DND-41 (cell line): Measurements from ENCODE around the gene GNPTG.

ENCODE experiments used
- ATAC-seq: fragments of 200-7000 bp; cut with Tn5 transposase; 3 replicates; pipeline ENCODE4 v1.9.1; 2021; ENCODE audit warnings: low read depth; ENCODE audit not compliant: insufficient read depth
- DNase-seq: peaks from one replicate; pipeline ENCODE4 v3.0.0-alpha.2; 2020
- H2AFZ ChIP-seq: 2 replicates; pipeline ENCODE4 v1.6.0; 2012; ENCODE audit warnings: low read depth, low read length
- H3K27ac ChIP-seq: 2 replicates; pipeline ENCODE4 v1.5.1; 2012; ENCODE audit warnings: low read length, inconsistent platforms
- H3K27me3 ChIP-seq: fragments of 200-600 bp; sonication (generic); 2 replicates; pipeline ENCODE4 v1.6.0; 2012; ENCODE audit warnings: low read length, mild to moderate bottlenecking, inconsistent platforms; ENCODE audit not compliant: insufficient read depth, poor library complexity
- H3K36me3 ChIP-seq: 2 replicates; pipeline ENCODE4 v1.5.1; 2012; ENCODE audit warnings: low read length, inconsistent platforms; ENCODE audit not compliant: insufficient read depth
- H3K4me1 ChIP-seq: 2 replicates; pipeline ENCODE4 v1.5.1; 2012; ENCODE audit warnings: mild to moderate bottlenecking, low read length; ENCODE audit not compliant: insufficient read depth
- H3K4me2 ChIP-seq: 2 replicates; pipeline ENCODE4 v1.6.0; 2012; ENCODE audit warnings: mild to moderate bottlenecking, moderate library complexity, low read length, inconsistent platforms; ENCODE audit not compliant: insufficient read depth
- H3K4me3 ChIP-seq, 2 experiments: fragments of 200-600 bp in 1 of 2; shearing (Covaris generic) in 1 of 2; 2 replicates each; pipeline ENCODE4 v1.5.1; 2012 to 2016; ENCODE audit warnings: inconsistent platforms in 2 of 2, low read length in 2 of 2, mild to moderate bottlenecking in 2 of 2, low read depth in 1 of 2, moderate library complexity in 1 of 2
- H3K79me2 ChIP-seq: 2 replicates; pipeline ENCODE4 v1.6.0; 2012; ENCODE audit warnings: low read length, inconsistent platforms; ENCODE audit not compliant: insufficient read depth
- H3K9ac ChIP-seq: 2 replicates; pipeline ENCODE4 v1.6.0; 2012; ENCODE audit warnings: low read depth, mild to moderate bottlenecking, inconsistent platforms, low read length, moderate library complexity
- H3K9me3 ChIP-seq: 2 replicates; pipeline ENCODE4 v1.5.1; 2012; ENCODE audit warnings: low read length, moderate library complexity, mild to moderate bottlenecking, inconsistent platforms; ENCODE audit not compliant: insufficient read depth, severe bottlenecking
- H4K20me1 ChIP-seq: 2 replicates; pipeline ENCODE4 v1.6.0; 2012; ENCODE audit warnings: low read length; ENCODE audit not compliant: insufficient read depth
- EZH2 ChIP-seq: IDR thresholded peaks from 3 replicates; pipeline ENCODE4 v1.6.1; 2012; ENCODE audit warnings: borderline replicate concordance, low read depth, mild to moderate bottlenecking, moderate library complexity, low read length, inconsistent platforms; ENCODE audit not compliant: severe bottlenecking
- TF ChIP-seq, protein P1 (sequence below): IDR thresholded peaks from 2 replicates; pipeline ENCODE4 v1.5.1; 2012; ENCODE audit warnings: borderline replicate concordance, low read length, moderate library complexity, mild to moderate bottlenecking; ENCODE audit not compliant: poor library complexity, severe bottlenecking; ENCODE audit errors: extremely low read depth

The GNPTG gene

DNA sequence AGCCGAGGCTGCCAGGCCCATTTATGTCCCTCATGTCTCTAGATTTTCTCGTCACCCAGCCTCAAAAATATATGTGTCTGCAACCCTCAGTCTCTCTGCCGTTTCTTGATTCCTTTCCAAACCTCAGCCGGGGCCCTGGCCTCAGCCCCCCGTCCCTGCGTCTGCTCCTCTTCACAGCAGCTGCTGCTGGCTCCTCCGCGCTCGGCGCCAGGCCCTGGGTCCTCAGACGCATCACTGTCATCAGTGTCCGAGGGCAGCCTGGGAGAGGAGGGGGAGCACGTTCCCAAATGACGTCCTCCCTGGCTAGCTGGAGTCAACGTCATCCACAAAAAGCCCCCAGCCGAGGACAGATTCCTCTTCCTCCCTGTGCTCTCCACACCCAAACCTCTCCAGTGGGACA is 2.4 kb upstream of the GNPTG start:
- peaks cover 27% of the 10 kb centered on the region for H4K20me1 ChIP-seq
- no peaks in the 10 kb centered on the region for H3K9me3 ChIP-seq
- ATAC-seq (no peak), DNase-seq (no peak)
- H3K4me3 ChIP-seq = no peak overlapping the region
- no peaks in the 10 kb centered on the region for H3K27me3 ChIP-seq
- no peak overlapping the region for H3K9ac ChIP-seq
- H3K79me2 ChIP-seq = peaks cover 48% of the 10 kb centered on the region
- peaks cover 49% of the 10 kb centered on the region for H3K4me1 ChIP-seq
- peaks cover 35% of the 10 kb centered on the region for H3K36me3 ChIP-seq
- TF ChIP-seq, protein P1, sequence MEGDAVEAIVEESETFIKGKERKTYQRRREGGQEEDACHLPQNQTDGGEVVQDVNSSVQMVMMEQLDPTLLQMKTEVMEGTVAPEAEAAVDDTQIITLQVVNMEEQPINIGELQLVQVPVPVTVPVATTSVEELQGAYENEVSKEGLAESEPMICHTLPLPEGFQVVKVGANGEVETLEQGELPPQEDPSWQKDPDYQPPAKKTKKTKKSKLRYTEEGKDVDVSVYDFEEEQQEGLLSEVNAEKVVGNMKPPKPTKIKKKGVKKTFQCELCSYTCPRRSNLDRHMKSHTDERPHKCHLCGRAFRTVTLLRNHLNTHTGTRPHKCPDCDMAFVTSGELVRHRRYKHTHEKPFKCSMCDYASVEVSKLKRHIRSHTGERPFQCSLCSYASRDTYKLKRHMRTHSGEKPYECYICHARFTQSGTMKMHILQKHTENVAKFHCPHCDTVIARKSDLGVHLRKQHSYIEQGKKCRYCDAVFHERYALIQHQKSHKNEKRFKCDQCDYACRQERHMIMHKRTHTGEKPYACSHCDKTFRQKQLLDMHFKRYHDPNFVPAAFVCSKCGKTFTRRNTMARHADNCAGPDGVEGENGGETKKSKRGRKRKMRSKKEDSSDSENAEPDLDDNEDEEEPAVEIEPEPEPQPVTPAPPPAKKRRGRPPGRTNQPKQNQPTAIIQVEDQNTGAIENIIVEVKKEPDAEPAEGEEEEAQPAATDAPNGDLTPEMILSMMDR = no peak
- TF ChIP-seq EZH2 = no peak
- no peak overlapping the region for H3K27ac ChIP-seq
- 0 out of 2 replicates have a peak overlapping the region, but pooled peaks have one; percentile 4 for H3K4me2 ChIP-seq
- H2AFZ ChIP-seq = no peak overlapping the region

DNA sequence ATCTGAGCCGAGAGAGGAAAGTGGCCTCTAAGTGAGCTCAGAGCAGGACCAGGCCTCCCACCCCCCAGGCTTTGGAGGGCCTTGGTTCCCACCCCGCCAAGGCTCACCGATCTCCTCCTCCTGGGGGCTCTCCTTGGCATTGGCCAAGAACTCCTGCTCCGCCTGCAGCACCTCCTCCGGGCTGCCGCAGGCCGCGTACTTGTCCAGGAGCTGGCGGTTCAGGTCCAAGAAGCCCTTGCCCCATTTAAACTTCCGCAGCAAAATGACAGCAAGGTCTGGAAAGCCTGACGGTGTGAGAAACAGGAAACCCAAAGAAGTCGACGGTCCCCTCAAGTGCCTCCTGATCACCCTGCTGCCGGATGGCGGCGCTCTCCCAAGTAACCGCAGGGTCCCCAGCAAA is 1.8 kb upstream of the GNPTG start:
- no peak overlapping the region for H2AFZ ChIP-seq
- peaks cover 43% of the 10 kb centered on the region for H3K4me1 ChIP-seq
- H3K9me3 ChIP-seq = no peaks in the 10 kb centered on the region
- H3K4me2 ChIP-seq = peak overlapping the region; percentile 100
- peak overlapping the region in 1 of 2 experiments; percentile 96; a peak in 2 of 4 replicates for H3K4me3 ChIP-seq
- H3K79me2 ChIP-seq = peaks cover 54% of the 10 kb centered on the region
- TF ChIP-seq, protein P1 = no peak
- no peak for TF ChIP-seq EZH2
- H3K36me3 ChIP-seq = peaks cover 35% of the 10 kb centered on the region
- peaks cover 32% of the 10 kb centered on the region for H4K20me1 ChIP-seq
- no peak overlapping the region for H3K27ac ChIP-seq
- H3K9ac ChIP-seq = peak overlapping the region; percentile 95; the same call in 1 of the 2 replicates
- no peak for DNase-seq
- ATAC-seq = no peak
- no peaks in the 10 kb centered on the region for H3K27me3 ChIP-seq

DNA sequence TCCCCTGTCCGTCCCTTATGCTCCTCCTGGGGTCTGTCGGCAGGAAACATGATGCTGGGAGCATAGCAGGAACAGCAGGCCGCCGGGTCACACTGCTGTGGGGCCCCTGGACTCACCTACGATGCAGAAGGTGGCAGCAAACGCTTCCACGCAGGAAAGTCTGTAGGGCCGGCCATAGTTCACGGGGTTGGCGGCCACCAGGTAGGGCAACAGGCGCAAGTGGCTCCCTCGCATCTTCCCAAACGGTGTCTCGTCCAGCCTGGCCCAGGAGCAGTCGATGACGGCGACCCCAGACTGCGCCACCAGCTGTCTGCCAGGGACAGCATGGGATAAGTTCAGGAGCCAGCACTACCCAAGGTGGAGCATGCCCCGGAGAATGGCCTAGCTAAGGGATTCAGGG is 1.0 kb upstream of the GNPTG start:
- H3K4me1 ChIP-seq = peaks cover 46% of the 10 kb centered on the region
- H2AFZ ChIP-seq = no peak overlapping the region
- peak overlapping the region; percentile 95 for H3K9ac ChIP-seq
- DNase-seq (no peak), ATAC-seq (no peak)
- peaks cover 35% of the 10 kb centered on the region for H3K36me3 ChIP-seq
- no peaks in the 10 kb centered on the region for H3K9me3 ChIP-seq
- peaks cover 62% of the 10 kb centered on the region for H3K79me2 ChIP-seq
- no peak for TF ChIP-seq EZH2
- TF ChIP-seq, protein P1 = no peak
- H3K27ac ChIP-seq = peak overlapping the region; percentile 78
- no peaks in the 10 kb centered on the region for H3K27me3 ChIP-seq
- peaks cover 39% of the 10 kb centered on the region for H4K20me1 ChIP-seq
- H3K4me3 ChIP-seq = peak overlapping the region; percentile 93 to 96; a peak in 3 of 4 replicates
- peak overlapping the region; percentile 100 for H3K4me2 ChIP-seq
